Suprapubic skin (tissue), 4 donors: ENCODE results near the gene GADD45A. TPM values are rescaled to one million over a fixed set of nuclear protein-coding genes. Genes with fewer than 3 reads are reported as not detected.

ENCODE experiments used
- DNase-seq, 2 donors: peaks; one replicate each; pipeline ENCODE4 v3.0.0-alpha.2; 2019; ENCODE audit warnings: low spot score in 2 of 2
- H3K27ac ChIP-seq: fragments of 200-600 bp; sonication (generic); one replicate; pipeline ENCODE4 v1.5.1; 2019
- H3K27me3 ChIP-seq: fragments of 200-600 bp; sonication (generic); one replicate; pipeline ENCODE4 v1.5.1; 2019
- H3K36me3 ChIP-seq: fragments of 200-600 bp; sonication (generic); one replicate; pipeline ENCODE4 v1.5.1; 2019
- H3K4me1 ChIP-seq: fragments of 200-600 bp; sonication (generic); one replicate; pipeline ENCODE4 v1.5.1; 2019
- H3K4me3 ChIP-seq: fragments of 200-600 bp; sonication (generic); one replicate; pipeline ENCODE4 v1.5.1; 2019; ENCODE audit warnings: mild to moderate bottlenecking
- H3K9me3 ChIP-seq: fragments of 200-600 bp; sonication (generic); one replicate; pipeline ENCODE4 v1.5.1; 2019
- EP300 ChIP-seq: sonication (generic); formaldehyde crosslinking; IDR thresholded peaks from one replicate; pipeline ENCODE4 v1.6.1; 2017; ENCODE audit warnings: antibody characterized with exemption
- POLR2A ChIP-seq, 2 donors: fragments of 450-650 bp; IDR thresholded peaks; one replicate each; pipeline ENCODE4 v1.6.1; 2017; ENCODE audit warnings: antibody characterized with exemption in 2 of 2, mild to moderate bottlenecking in 2 of 2, moderate library complexity in 2 of 2
- POLR2AphosphoS5 ChIP-seq, 3 donors: sonication (generic); formaldehyde crosslinking; IDR thresholded peaks; one replicate each; pipeline ENCODE4 v1.6.1; 2017; ENCODE audit warnings: antibody characterized with exemption in 3 of 3
- WGBS: methylation state at CpG from one replicate; pipeline ENCODE4 v1.1.5; 2018; 5-methylcytosine and 5-hydroxymethylcytosine counted together
- total RNA-seq, 4 donors: library from RNA; depleted of rRNA; stranded (reverse); fragments of >200 nt; gene quantifications; one replicate each; pipeline ENCODE4 v1.1.0, GENCODE V29; 2016
- TF ChIP-seq, protein P1 (sequence below), 2 donors: fragments of 200-600 bp in 1 of 2; fragments of 450-650 bp in 1 of 2; sonication (generic) in 1 of 2; IDR thresholded peaks; one replicate each; pipeline ENCODE4 v1.5.1; 2016 to 2019; ENCODE audit warnings: antibody characterized with exemption in 2 of 2, mild to moderate bottlenecking in 1 of 2, moderate library complexity in 1 of 2

GADD45A gene
- total RNA-seq, 4 donors from 2014 or later: 25.4 to 44.6 (median 26.6) TPM

DNA sequence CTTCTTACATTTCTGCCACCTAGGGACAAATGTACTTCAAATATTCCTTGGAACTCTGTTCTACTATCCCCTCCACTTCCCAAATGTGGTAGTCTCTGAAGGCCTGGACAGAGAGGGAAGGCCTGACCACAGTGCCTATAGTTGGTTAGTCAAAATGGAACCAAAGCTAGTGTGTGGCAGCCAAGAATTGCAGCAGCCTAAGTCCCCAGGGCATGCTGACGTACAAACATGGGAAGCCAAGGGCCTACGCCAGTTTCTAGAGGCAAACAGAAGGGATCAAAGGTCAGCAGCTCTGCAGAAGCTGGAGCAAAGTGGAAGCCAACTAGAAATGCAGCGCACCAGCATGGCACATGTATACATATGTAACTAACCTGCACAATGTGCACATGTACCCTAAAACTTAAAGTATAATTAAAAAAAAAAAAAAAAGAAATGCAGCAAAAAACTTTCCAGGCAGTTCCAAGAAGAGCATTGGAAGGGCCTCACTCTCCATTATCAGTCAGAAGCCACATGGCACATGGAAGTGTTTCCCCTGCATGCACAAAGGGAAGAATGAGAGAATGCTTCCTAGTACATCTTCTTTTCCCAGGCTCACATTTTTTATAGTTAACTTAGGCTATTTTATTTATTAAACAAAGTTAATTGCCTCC, 39.4 kb upstream of the GADD45A start:
- TF ChIP-seq POLR2AphosphoS5 (IDR thresholded peaks at IDR 0.05): no peak
- WGBS: 37% methylated on average over 3 of the region's 3 CpGs
- no peaks in the 10 kb centered on the region for H3K36me3 ChIP-seq

DNA sequence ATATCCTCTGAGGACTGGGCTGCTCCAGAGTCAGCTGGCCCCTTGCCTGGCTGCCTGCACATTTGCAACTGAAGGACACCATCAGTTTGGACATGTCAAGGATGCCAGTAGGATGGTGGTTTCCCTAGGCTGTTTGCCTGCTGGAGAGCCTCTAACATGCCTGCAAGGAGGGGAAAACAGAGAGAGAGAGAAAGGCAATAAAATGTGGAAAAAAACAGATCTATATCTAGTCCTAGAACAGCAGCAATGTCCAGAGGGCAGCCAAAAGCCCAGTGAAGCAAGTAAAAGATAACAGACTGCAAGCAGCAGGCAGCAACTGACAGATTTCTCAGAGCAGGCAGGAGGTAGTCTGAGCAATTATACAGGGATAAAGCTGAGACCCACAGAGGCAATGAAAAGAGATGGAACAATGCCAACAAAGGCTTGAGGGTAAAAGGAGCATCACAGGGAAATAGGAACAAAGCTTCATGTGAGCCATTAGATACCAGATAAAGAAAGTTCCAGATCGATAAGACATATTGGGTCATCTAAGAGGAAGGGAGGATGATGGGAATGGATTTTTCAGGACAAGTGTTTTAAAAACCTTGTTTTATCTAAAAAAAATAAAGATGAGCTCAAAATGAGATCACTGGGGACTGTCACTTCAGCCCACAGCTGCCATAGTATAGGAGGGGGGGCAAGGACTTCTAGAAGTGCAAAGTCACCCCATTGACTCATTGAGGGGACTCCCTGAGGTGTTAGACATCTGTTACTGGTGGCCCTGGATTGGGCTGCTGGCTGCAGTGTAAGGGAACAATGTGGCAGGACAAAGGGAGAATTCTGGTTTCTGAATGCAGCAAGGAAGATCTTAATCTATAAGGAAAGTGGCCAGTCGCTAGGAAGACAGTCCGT, 38.6 kb upstream of the GADD45A start:
- Histone ChIP-seq H3K4me1 (peaks cover 19% of the 10 kb centered on the region), H3K27me3 (no peaks in the 10 kb centered on the region), H3K27ac (peak overlapping the region; percentile 39), H3K9me3 (no peaks in the 10 kb centered on the region), H3K36me3 (no peaks in the 10 kb centered on the region), H3K4me3 (no peak overlapping the region)
- TF ChIP-seq, protein P1, sequence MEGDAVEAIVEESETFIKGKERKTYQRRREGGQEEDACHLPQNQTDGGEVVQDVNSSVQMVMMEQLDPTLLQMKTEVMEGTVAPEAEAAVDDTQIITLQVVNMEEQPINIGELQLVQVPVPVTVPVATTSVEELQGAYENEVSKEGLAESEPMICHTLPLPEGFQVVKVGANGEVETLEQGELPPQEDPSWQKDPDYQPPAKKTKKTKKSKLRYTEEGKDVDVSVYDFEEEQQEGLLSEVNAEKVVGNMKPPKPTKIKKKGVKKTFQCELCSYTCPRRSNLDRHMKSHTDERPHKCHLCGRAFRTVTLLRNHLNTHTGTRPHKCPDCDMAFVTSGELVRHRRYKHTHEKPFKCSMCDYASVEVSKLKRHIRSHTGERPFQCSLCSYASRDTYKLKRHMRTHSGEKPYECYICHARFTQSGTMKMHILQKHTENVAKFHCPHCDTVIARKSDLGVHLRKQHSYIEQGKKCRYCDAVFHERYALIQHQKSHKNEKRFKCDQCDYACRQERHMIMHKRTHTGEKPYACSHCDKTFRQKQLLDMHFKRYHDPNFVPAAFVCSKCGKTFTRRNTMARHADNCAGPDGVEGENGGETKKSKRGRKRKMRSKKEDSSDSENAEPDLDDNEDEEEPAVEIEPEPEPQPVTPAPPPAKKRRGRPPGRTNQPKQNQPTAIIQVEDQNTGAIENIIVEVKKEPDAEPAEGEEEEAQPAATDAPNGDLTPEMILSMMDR (IDR thresholded peaks at IDR 0.05): no peak
- no peak for TF ChIP-seq POLR2A (IDR thresholded peaks at IDR 0.05)
- TF ChIP-seq POLR2AphosphoS5 (IDR thresholded peaks at IDR 0.05): no peak
- no peak for TF ChIP-seq EP300
- no peak for DNase-seq
- 67% methylated on average over 3 of the region's 3 CpGs for WGBS

More for the DNA sequence above, 39.4 kb upstream of the GADD45A start:
- Histone ChIP-seq H3K4me3 (no peak overlapping the region), H3K27me3 (no peaks in the 10 kb centered on the region), H3K4me1 (peaks cover 19% of the 10 kb centered on the region), H3K9me3 (no peaks in the 10 kb centered on the region), H3K27ac (no peak overlapping the region)
- DNase-seq: no peak

DNA sequence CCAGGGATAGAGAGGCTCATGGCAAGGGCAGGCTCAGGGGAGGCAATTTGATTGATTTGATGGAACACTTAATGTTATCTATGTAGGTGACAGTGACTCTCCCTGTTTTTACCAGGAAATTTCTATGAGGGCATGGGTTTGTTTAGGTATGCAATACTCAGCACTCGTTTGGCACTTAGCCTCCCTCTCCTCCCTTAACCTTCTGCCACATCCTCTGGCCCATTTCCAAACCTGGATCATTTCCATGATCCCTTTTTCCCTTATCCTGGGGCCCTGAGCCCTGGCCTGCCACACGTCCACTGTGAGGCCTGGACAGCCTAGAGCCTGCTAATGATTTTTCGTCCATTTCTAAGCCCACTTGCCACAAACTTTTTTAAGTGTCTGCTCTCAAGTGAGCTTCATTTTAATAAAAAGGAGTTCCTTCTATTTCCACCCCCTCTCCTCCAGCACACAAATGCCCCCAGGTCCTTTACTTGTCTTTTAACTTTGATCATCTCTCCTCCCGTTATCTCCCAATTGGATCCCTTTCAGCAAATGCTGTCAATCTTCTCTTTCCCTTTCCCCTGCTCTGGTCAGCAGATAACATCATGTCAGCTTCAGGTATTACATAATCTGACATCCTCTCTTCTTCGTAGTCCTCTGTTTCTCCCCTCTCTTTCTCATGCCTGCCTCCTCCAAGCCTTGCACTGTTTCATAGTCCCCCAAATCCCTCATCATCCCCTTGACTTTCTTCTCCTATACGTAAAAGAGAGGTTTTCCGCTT, 37.8 kb upstream of the GADD45A start:
- Histone ChIP-seq H3K4me3 (no peak overlapping the region), H3K36me3 (no peaks in the 10 kb centered on the region), H3K9me3 (no peaks in the 10 kb centered on the region), H3K4me1 (peaks cover 19% of the 10 kb centered on the region), H3K27ac (no peak overlapping the region), H3K27me3 (no peaks in the 10 kb centered on the region)
- no peak for DNase-seq
- 52% methylated on average over 7 of the region's 7 CpGs for WGBS
- TF ChIP-seq POLR2AphosphoS5 (IDR thresholded peaks at IDR 0.05) (no peak), EP300 (no peak), POLR2A (IDR thresholded peaks at IDR 0.05) (no peak)
- TF ChIP-seq, protein P1 (IDR thresholded peaks at IDR 0.05): no peak

GRCh38 chr1:67647814-67648358, 37.1 kb upstream of the GADD45A start:
- WGBS: 91% methylated on average over 3 of the region's 3 CpGs
- no peak overlapping the region for H3K27ac ChIP-seq

More at GRCh38 chr1:67647814-67648358, 37.1 kb upstream of the GADD45A start:
- H3K9me3 ChIP-seq: no peaks in the 10 kb centered on the region
- H3K4me1 ChIP-seq: peaks cover 19% of the 10 kb centered on the region
- no peaks in the 10 kb centered on the region for H3K36me3 ChIP-seq
- no peaks in the 10 kb centered on the region for H3K27me3 ChIP-seq
- no peak for TF ChIP-seq POLR2AphosphoS5 (IDR thresholded peaks at IDR 0.05)
- TF ChIP-seq POLR2A (IDR thresholded peaks at IDR 0.05): no peak
- TF ChIP-seq EP300: no peak
- TF ChIP-seq, protein P1 (IDR thresholded peaks at IDR 0.05): no peak
- DNase-seq: no peak
- H3K4me3 ChIP-seq: no peak overlapping the region
